Loucy (cell line): ENCODE data around the gene TMEM190.

Source experiments
- CTCF ChIP-seq: fragments of 200-600 bp; sonication (generic); conservative IDR thresholded peaks from 2 replicates; pipeline ENCODE4 v1.5.1; 2014; ENCODE audit warnings: mild to moderate bottlenecking, antibody characterized with exemption, low read length
- EZH2phosphoT487 ChIP-seq: fragments of 200-600 bp; IDR thresholded peaks from 2 replicates; pipeline ENCODE4 v1.6.1; 2018; ENCODE audit warnings: antibody characterized with exemption, mild to moderate bottlenecking, moderate library complexity, borderline replicate concordance

GRCh38 chr19:55369653-55370304 lies 6.8 kb upstream of the TMEM190 start:
- TF ChIP-seq CTCF (no peak), EZH2phosphoT487 (no peak)
